IMR-90 (cell line): Measurements from ENCODE around the gene GABRB1. TPM values are rescaled to one million over a fixed set of nuclear protein-coding genes. Genes with fewer than 3 reads are reported as not detected.
A peak's percentile ranks its signal among the peaks of the same experiment; 100 is the strongest.

Experiments
- ATAC-seq: fragments of 200-7000 bp; cut with Tn5 transposase; 2 replicates; pipeline ENCODE4 v1.9.1; 2020; ENCODE audit warnings: low read depth, mild to moderate bottlenecking, moderate library complexity
- BruUV-seq: library from RNA; stranded (reverse); fragments of 400-500 nt; replicated peaks from 2 replicates; lab custom pipeline; 2021; lab: Mats Ljungman, UMichigan
- CTCF ChIA-PET: fragments of 300-600 bp; formaldehyde crosslinking; extraction: SDS; loops from one replicate; lab custom pipeline; 2021; ENCODE audit warnings: antibody characterized with exemption; lab: Yijun Ruan, JAX
- POLR2A ChIA-PET: fragments of 300-600 bp; sonication (Branson Sonifier 250); formaldehyde crosslinking; loops from one replicate; lab custom pipeline; 2022; ENCODE audit warnings: antibody characterized with exemption; ENCODE audit not compliant: unreplicated experiment; lab: Charles Lee
- DNase-seq: peaks from one replicate; pipeline ENCODE4 v3.0.0; 2013
- H2AFZ ChIP-seq: replicated peaks from 2 replicates; pipeline ENCODE3; 2013; ENCODE audit warnings: low read length, mild to moderate bottlenecking; ENCODE audit not compliant: poor library complexity
- H2AK5ac ChIP-seq: 2 replicates; pipeline ENCODE4 v1.6.1; 2013; ENCODE audit warnings: low read depth, low read length, inconsistent platforms
- H2AK9ac ChIP-seq: replicated peaks from 2 replicates; pipeline ENCODE3; 2013; ENCODE audit warnings: mild to moderate bottlenecking, low read depth, low read length, moderate library complexity; ENCODE audit not compliant: poor library complexity
- H2BK120ac ChIP-seq: 2 replicates; pipeline ENCODE4 v1.6.1; 2013; ENCODE audit warnings: low read depth, low read length, inconsistent platforms
- H2BK15ac ChIP-seq: 3 replicates; pipeline ENCODE4 v1.6.1; 2013; ENCODE audit warnings: low read depth, low read length, inconsistent platforms
- H2BK20ac ChIP-seq: 2 replicates; pipeline ENCODE4 v1.6.1; 2013; ENCODE audit warnings: low read depth, mild to moderate bottlenecking, inconsistent platforms, low read length, moderate library complexity
- H2BK5ac ChIP-seq: 2 replicates; pipeline ENCODE4 v1.6.1; 2013; ENCODE audit warnings: mild to moderate bottlenecking, low read depth, low read length, inconsistent platforms; ENCODE audit not compliant: poor library complexity, severe bottlenecking
- H3K14ac ChIP-seq: replicated peaks from 2 replicates; pipeline ENCODE4 v1.6.1; 2013; ENCODE audit warnings: low read depth, low read length, inconsistent platforms
- H3K18ac ChIP-seq: 2 replicates; pipeline ENCODE4 v1.6.1; 2013; ENCODE audit warnings: low read depth, low read length, control low read depth
- H3K23ac ChIP-seq: 2 replicates; pipeline ENCODE4 v1.6.1; 2013; ENCODE audit warnings: low read depth, low read length, inconsistent platforms
- H3K27ac ChIP-seq: 2 replicates; pipeline ENCODE4 v1.5.1; 2013; ENCODE audit warnings: mild to moderate bottlenecking, control low read depth, low read length; ENCODE audit not compliant: insufficient read depth
- H3K27me3 ChIP-seq: 2 replicates; pipeline ENCODE4 v1.6.1; 2013; ENCODE audit warnings: low read length; ENCODE audit not compliant: control insufficient read depth, insufficient read depth
- H3K36me3 ChIP-seq: 2 replicates; pipeline ENCODE4 v1.6.1; 2013; ENCODE audit warnings: low read length, mixed read lengths; ENCODE audit not compliant: control insufficient read depth, insufficient read depth
- H3K4ac ChIP-seq: 2 replicates; pipeline ENCODE4 v1.6.1; 2013; ENCODE audit warnings: low read depth, low read length, inconsistent platforms
- H3K4me1 ChIP-seq: 2 replicates; pipeline ENCODE4 v1.6.1; 2013; ENCODE audit warnings: low read length, mixed read lengths; ENCODE audit not compliant: control insufficient read depth, insufficient read depth
- H3K4me2 ChIP-seq: 2 replicates; pipeline ENCODE4 v1.6.1; 2013; ENCODE audit warnings: low read depth, mild to moderate bottlenecking, control low read depth, low read length, moderate library complexity
- H3K4me3 ChIP-seq: 2 replicates; pipeline ENCODE4 v1.5.1; 2013; ENCODE audit warnings: low read depth, mild to moderate bottlenecking, control low read depth, low read length, moderate library complexity; ENCODE audit not compliant: insufficient read depth
- H3K56ac ChIP-seq: 2 replicates; pipeline ENCODE4 v1.6.1; 2013; ENCODE audit warnings: low read length, inconsistent platforms; ENCODE audit not compliant: insufficient read depth; ENCODE audit errors: extremely low read depth
- H3K79me1 ChIP-seq, 2 experiments: 2 replicates each; pipeline ENCODE4 v1.6.1; 2013; ENCODE audit warnings: low read length in 2 of 2, inconsistent platforms in 1 of 2, low read depth in 1 of 2
- H3K9ac ChIP-seq: 2 replicates; pipeline ENCODE4 v1.6.1; 2013; ENCODE audit warnings: low read depth, low read length, control low read depth
- H3K9me1 ChIP-seq: 2 replicates; pipeline ENCODE4 v1.6.1; 2013; ENCODE audit warnings: low read length, inconsistent platforms; ENCODE audit not compliant: insufficient read depth
- H3K9me3 ChIP-seq: 2 replicates; pipeline ENCODE4 v1.6.1; 2013; ENCODE audit warnings: low read length; ENCODE audit not compliant: control insufficient read depth, insufficient read depth
- H4K20me1 ChIP-seq: 2 replicates; pipeline ENCODE4 v1.6.1; 2013; ENCODE audit warnings: low read length, inconsistent platforms; ENCODE audit not compliant: insufficient read depth
- H4K5ac ChIP-seq: 2 replicates; pipeline ENCODE4 v1.6.1; 2013; ENCODE audit warnings: mild to moderate bottlenecking, low read depth, low read length, control low read depth
- H4K8ac ChIP-seq, 2 experiments: 2 replicates each; pipeline ENCODE4 v1.6.1; 2013; ENCODE audit warnings: low read depth in 2 of 2, low read length in 2 of 2, control low read depth in 1 of 2, inconsistent platforms in 1 of 2
- H4K91ac ChIP-seq: 2 replicates; pipeline ENCODE4 v1.6.1; 2013; ENCODE audit warnings: low read depth, low read length, inconsistent platforms; ENCODE audit not compliant: insufficient read depth
- BHLHE40 ChIP-seq: fragments of 150-350 bp; IDR thresholded peaks from 2 replicates; pipeline ENCODE4 v1.6.1; 2016; ENCODE audit warnings: mild to moderate bottlenecking, low read depth, low read length
- CEBPB ChIP-seq: IDR thresholded peaks from 2 replicates; pipeline ENCODE4 v1.6.1; 2012; ENCODE audit warnings: low read depth, low read length, improper control_type of control experiment
- CHD1 ChIP-seq: IDR thresholded peaks from 2 replicates; pipeline ENCODE4 v1.6.1; 2012; ENCODE audit warnings: low read depth, low read length, improper control_type of control experiment
- FOS ChIP-seq: fragments of 150-350 bp; IDR thresholded peaks from 2 replicates; pipeline ENCODE4 v1.6.1; 2016; ENCODE audit warnings: low read depth, low read length
- MAFK ChIP-seq: IDR thresholded peaks from 2 replicates; pipeline ENCODE4 v1.6.1; 2012; ENCODE audit warnings: low read depth, low read length, improper control_type of control experiment
- MAZ ChIP-seq: IDR thresholded peaks from 2 replicates; pipeline ENCODE4 v1.6.1; 2012; ENCODE audit warnings: low read depth, mild to moderate bottlenecking, low read length, improper control_type of control experiment, moderate library complexity, borderline replicate concordance
- MXI1 ChIP-seq: IDR thresholded peaks from 2 replicates; pipeline ENCODE4 v1.6.1; 2012; ENCODE audit warnings: low read depth, mild to moderate bottlenecking, low read length, moderate library complexity, borderline replicate concordance
- NFE2L2 ChIP-seq: fragments of 150-350 bp; IDR thresholded peaks from 2 replicates; pipeline ENCODE4 v1.6.1; 2016; ENCODE audit warnings: low read depth, mild to moderate bottlenecking, low read length
- RAD21 ChIP-seq: IDR thresholded peaks from 2 replicates; pipeline ENCODE4 v1.6.1; 2012; ENCODE audit warnings: low read length, improper control_type of control experiment
- RCOR1 ChIP-seq: IDR thresholded peaks from 2 replicates; pipeline ENCODE4 v1.6.1; 2012; ENCODE audit warnings: mild to moderate bottlenecking, low read length, improper control_type of control experiment; ENCODE audit not compliant: insufficient replicate concordance
- RFX5 ChIP-seq: IDR thresholded peaks from 2 replicates; pipeline ENCODE4 v1.8.0; 2012; ENCODE audit warnings: low read depth, mild to moderate bottlenecking, low read length, moderate library complexity
- WGBS, 2 experiments: methylation state at CpG; one replicate each; pipeline versions ENCODE4 v1.1.5 to v1.1.7; 2013; ENCODE audit warnings: missing lambda C conversion rate in 2 of 2; ENCODE audit not compliant: insufficient read length in 1 of 2; ENCODE audit errors: extremely low coverage in 2 of 2; 5-methylcytosine and 5-hydroxymethylcytosine counted together
- dilution Hi-C: fragments of 300-500 bp; cut with HindIII; formaldehyde crosslinking; loops from one replicate; pipeline ENCODE4 v1.14.3; 2018; ENCODE audit warnings: low sequenced_read_pairs; ENCODE audit not compliant: unreplicated experiment
- in situ Hi-C: fragments of 300-500 bp; cut with MboI; formaldehyde crosslinking; loops from 3 replicates; pipeline ENCODE4 v1.14.3; 2019; ENCODE audit warnings: low sequenced_read_pairs, inconsistent platforms, mixed read lengths
- intact Hi-C: fragments of 100-400 bp; cut with micrococcal nuclease; formaldehyde crosslinking; loops from 2 replicates; pipeline ENCODE4 v1.10.0; 2022
- polyA plus RNA-seq, 3 experiments: library from polyadenylated mRNA; depleted of rRNA; stranded (reverse); fragments of >200 nt; gene quantifications; 2 replicates each; pipeline ENCODE4 v1.2.3, GENCODE V29; 2012; ENCODE audit warnings: low replicate concordance in 1 of 3
- total RNA-seq: library from RNA; depleted of rRNA; stranded (reverse); fragments of >200 nt; gene quantifications from 2 replicates; pipeline ENCODE4 v1.2.3, GENCODE V29; 2012
- TF ChIP-seq, protein P1 (sequence below): fragments of 150-350 bp; IDR thresholded peaks from 2 replicates; pipeline ENCODE4 v1.6.1; 2017; ENCODE audit warnings: mild to moderate bottlenecking, antibody characterized with exemption, low read length, low read depth
- TF ChIP-seq, protein P2 (sequence below): conservative IDR thresholded peaks from 2 replicates; pipeline ENCODE4 v1.5.1; 2012; ENCODE audit warnings: mild to moderate bottlenecking, low read depth, low read length, improper control_type of control experiment
- TF ChIP-seq, protein P3 (sequence below): fragments of 150-350 bp; IDR thresholded peaks from 2 replicates; pipeline ENCODE4 v1.6.1; 2016; ENCODE audit warnings: low read depth, mild to moderate bottlenecking, low read length, moderate library complexity, borderline replicate concordance

GABRB1 gene
- total and polyA plus RNA-seq, 2 of the 4 experiments (the other 2 are of a cell fraction): 4.7 to 16.1 TPM

DNA sequence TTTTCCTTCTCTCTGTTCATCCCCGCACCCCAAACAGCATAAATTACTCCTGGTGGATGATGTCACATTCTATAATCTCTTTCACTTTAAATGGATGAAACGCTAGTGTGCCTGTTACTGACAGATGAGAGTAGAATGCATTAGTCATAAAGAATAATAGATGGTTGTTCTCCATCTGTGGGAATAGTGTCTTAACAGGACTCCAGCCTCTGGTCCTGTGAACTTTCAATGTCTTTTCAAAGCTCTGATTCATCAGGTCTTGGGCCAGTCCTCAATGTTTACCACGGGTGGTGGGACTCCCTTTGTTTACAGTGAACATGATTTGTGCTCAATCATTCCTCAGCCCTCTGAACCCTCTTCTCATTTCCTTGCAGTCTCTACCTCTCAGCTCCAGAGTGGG, 182.6 kb downstream of the GABRB1 start (continued):
- TF ChIP-seq CEBPB: peak; percentile 14; the same call in 1 of the 2 replicates

DNA sequence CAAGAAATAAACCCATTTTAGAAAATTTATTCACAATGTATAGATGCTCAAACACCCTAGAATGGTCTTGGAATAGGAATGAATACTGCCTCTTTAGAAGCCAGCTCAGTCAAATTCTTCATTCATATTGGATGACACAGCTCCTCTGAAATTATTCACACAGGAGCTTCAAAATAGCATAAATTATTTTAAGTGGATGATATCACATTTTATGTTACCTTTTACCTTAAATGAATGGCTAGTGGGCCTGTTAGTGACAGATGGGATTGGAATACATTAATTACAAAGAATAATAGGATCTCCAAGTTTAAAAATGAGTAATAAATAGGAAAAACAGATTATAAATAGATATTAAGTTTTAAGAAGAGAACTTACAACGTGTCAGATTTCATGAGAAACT, 184.4 kb downstream of the GABRB1 start:
- Histone ChIP-seq H3K14ac (no peak overlapping the region), H2AK5ac (no peak overlapping the region), H3K9ac (no peak overlapping the region), H3K4ac (no peak overlapping the region), H2AK9ac (no peak overlapping the region), H2AFZ (no peak overlapping the region), H2BK120ac (no peak overlapping the region; the same call in 1 of the 2 replicates), H3K4me1 (peaks cover 3% of the 10 kb centered on the region; the same call in 1 of the 2 replicates), H3K56ac (no peak overlapping the region), H2BK20ac (no peak overlapping the region), H4K8ac (no peak overlapping the region), H2BK5ac (peak overlapping the region; percentile 36), H3K27ac (no peak overlapping the region), H3K9me1 (no peaks in the 10 kb centered on the region), H4K5ac (no peak overlapping the region), H3K4me3 (no peak overlapping the region), H3K23ac (no peak overlapping the region), H2BK15ac (no peak overlapping the region), H4K91ac (no peak overlapping the region), H3K4me2 (no peak overlapping the region), H3K27me3 (no peaks in the 10 kb centered on the region), H3K79me1 (peaks cover 0 to 18% of the 10 kb centered on the region in 2 experiments; a peak in 2 of 4 replicates), H3K36me3 (no peaks in the 10 kb centered on the region), H4K20me1 (no peaks in the 10 kb centered on the region), H3K9me3 (no peaks in the 10 kb centered on the region), H3K18ac (no peak overlapping the region)
- peak; percentile 29 for DNase-seq
- no peak for TF ChIP-seq MXI1
- TF ChIP-seq NFE2L2: no peak
- no peak for TF ChIP-seq RFX5
- no peak for TF ChIP-seq RAD21
- TF ChIP-seq BHLHE40: no peak
- TF ChIP-seq, protein P1, sequence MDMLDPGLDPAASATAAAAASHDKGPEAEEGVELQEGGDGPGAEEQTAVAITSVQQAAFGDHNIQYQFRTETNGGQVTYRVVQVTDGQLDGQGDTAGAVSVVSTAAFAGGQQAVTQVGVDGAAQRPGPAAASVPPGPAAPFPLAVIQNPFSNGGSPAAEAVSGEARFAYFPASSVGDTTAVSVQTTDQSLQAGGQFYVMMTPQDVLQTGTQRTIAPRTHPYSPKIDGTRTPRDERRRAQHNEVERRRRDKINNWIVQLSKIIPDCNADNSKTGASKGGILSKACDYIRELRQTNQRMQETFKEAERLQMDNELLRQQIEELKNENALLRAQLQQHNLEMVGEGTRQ: no peak
- no peak for TF ChIP-seq FOS
- TF ChIP-seq CHD1: no peak
- no peak for TF ChIP-seq MAFK
- TF ChIP-seq RCOR1: no peak
- TF ChIP-seq, protein P2, sequence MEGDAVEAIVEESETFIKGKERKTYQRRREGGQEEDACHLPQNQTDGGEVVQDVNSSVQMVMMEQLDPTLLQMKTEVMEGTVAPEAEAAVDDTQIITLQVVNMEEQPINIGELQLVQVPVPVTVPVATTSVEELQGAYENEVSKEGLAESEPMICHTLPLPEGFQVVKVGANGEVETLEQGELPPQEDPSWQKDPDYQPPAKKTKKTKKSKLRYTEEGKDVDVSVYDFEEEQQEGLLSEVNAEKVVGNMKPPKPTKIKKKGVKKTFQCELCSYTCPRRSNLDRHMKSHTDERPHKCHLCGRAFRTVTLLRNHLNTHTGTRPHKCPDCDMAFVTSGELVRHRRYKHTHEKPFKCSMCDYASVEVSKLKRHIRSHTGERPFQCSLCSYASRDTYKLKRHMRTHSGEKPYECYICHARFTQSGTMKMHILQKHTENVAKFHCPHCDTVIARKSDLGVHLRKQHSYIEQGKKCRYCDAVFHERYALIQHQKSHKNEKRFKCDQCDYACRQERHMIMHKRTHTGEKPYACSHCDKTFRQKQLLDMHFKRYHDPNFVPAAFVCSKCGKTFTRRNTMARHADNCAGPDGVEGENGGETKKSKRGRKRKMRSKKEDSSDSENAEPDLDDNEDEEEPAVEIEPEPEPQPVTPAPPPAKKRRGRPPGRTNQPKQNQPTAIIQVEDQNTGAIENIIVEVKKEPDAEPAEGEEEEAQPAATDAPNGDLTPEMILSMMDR: no peak
- no peak for TF ChIP-seq MAZ
- TF ChIP-seq, protein P3, sequence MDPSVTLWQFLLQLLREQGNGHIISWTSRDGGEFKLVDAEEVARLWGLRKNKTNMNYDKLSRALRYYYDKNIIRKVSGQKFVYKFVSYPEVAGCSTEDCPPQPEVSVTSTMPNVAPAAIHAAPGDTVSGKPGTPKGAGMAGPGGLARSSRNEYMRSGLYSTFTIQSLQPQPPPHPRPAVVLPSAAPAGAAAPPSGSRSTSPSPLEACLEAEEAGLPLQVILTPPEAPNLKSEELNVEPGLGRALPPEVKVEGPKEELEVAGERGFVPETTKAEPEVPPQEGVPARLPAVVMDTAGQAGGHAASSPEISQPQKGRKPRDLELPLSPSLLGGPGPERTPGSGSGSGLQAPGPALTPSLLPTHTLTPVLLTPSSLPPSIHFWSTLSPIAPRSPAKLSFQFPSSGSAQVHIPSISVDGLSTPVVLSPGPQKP: no peak
- TF ChIP-seq CEBPB: no peak
- ATAC-seq: no peak
- no TSS peak for BruUV-seq
- WGBS, 2 experiments: no CpG with 5 or more reads among the region's 1 CpG
- CTCF ChIA-PET: no interaction called here
- dilution Hi-C loops: no loop called here
- intact Hi-C loops: loop anchor here (2.0 to 10.0 kb wide), 2 partner anchors 33 to 371 kb away; no protein-coding TSS in a partner anchor
- in situ Hi-C loops: no loop called here
- POLR2A ChIA-PET: no interaction called here
